K562 (cell line): Measurements from ENCODE around the gene PLIN5. TPM values are rescaled to one million over a fixed set of nuclear protein-coding genes. Genes with fewer than 3 reads are reported as not detected.

Experiments used
- ARID1B ChIP-seq: fragments of 450-650 bp; IDR thresholded peaks from 2 replicates; pipeline ENCODE4 v1.6.1; 2016; ENCODE audit warnings: antibody characterized with exemption, mild to moderate bottlenecking, inconsistent platforms
- BCOR ChIP-seq: fragments of 450-650 bp; IDR thresholded peaks from 2 replicates; pipeline ENCODE4 v1.6.1; 2016
- BHLHE40 ChIP-seq: IDR thresholded peaks from 2 replicates; pipeline ENCODE4 v1.6.1; 2011; ENCODE audit warnings: low read length, improper control_type of control experiment
- DACH1 ChIP-seq: fragments of 450-650 bp; IDR thresholded peaks from 2 replicates; pipeline ENCODE4 v1.6.1; 2018; ENCODE audit not compliant: partially characterized antibody
- ESRRB ChIP-seq: fragments of 250-450 bp; sonication (Bioruptor Pico); IDR thresholded peaks from 2 replicates; pipeline ENCODE4 v1.5.0; 2020; ENCODE audit warnings: mild to moderate bottlenecking, moderate library complexity, borderline replicate concordance
- HCFC1 ChIP-seq: IDR thresholded peaks from 2 replicates; pipeline ENCODE4 v1.6.1; 2012; ENCODE audit warnings: low read depth, low read length, improper control_type of control experiment
- HDAC1 ChIP-seq, 2 experiments: fragments of 450-650 bp; IDR thresholded peaks; 2 replicates each; pipeline ENCODE4 v1.6.1; 2016 to 2017; ENCODE audit warnings: inconsistent platforms in 1 of 2, mild to moderate bottlenecking in 1 of 2, moderate library complexity in 1 of 2
- KDM1A ChIP-seq, 2 experiments: fragments of 450-650 bp; IDR thresholded peaks; 2 replicates each; pipeline ENCODE4 v1.6.1; 2016; ENCODE audit warnings: mild to moderate bottlenecking in 2 of 2
- KLF1 ChIP-seq: fragments of 450-650 bp; IDR thresholded peaks from 2 replicates; pipeline ENCODE4 v1.6.1; 2016; ENCODE audit warnings: missing genetic modification characterization, missing compliant biosample characterization
- MAZ ChIP-seq, 2 experiments: fragments of 450-650 bp in 1 of 2; sonication (generic) in 1 of 2; formaldehyde crosslinking; IDR thresholded peaks in 1 of 2; conservative IDR thresholded peaks in 1 of 2; 2 replicates each; pipeline versions ENCODE4 v1.4.0 to v1.5.0; 2020; ENCODE audit warnings: mild to moderate bottlenecking in 1 of 2, missing genetic modification reagents in 1 of 2
- PTBP1 ChIP-seq: fragments of 200-400 bp; formaldehyde crosslinking; IDR thresholded peaks from 2 replicates; pipeline ENCODE4 v1.6.1; 2017; ENCODE audit warnings: low read depth, low read length
- RB1 ChIP-seq: fragments of 450-650 bp; IDR thresholded peaks from 2 replicates; pipeline ENCODE4 v1.6.1; 2017; ENCODE audit warnings: low read depth, mild to moderate bottlenecking
- RCOR1 ChIP-seq, 2 experiments: IDR thresholded peaks; 2 replicates each; pipeline ENCODE4 v1.6.1; 2012; ENCODE audit warnings: low read depth in 2 of 2, low read length in 2 of 2, borderline replicate concordance in 1 of 2, improper control_type of control experiment in 1 of 2
- SMC3 ChIP-seq: conservative IDR thresholded peaks from 2 replicates; pipeline ENCODE4 v1.6.1; 2011; ENCODE audit warnings: low read depth, low read length, improper control_type of control experiment; ENCODE audit not compliant: insufficient read depth
- SRSF1 ChIP-seq: fragments of 200-400 bp; formaldehyde crosslinking; IDR thresholded peaks from 2 replicates; pipeline ENCODE4 v1.6.1; 2017; ENCODE audit warnings: mild to moderate bottlenecking, low read depth, low read length, moderate library complexity
- SRSF3 ChIP-seq: fragments of 200-400 bp; formaldehyde crosslinking; IDR thresholded peaks from 2 replicates; pipeline ENCODE4 v1.6.1; 2016; ENCODE audit warnings: mild to moderate bottlenecking, low read length, moderate library complexity; ENCODE audit not compliant: insufficient read depth
- STAG1 ChIP-seq: sonication (generic); formaldehyde crosslinking; IDR thresholded peaks from 2 replicates; pipeline ENCODE4 v1.5.0; 2020; ENCODE audit warnings: missing genetic modification reagents, borderline replicate concordance
- TOE1 ChIP-seq, 2 experiments: fragments of 450-650 bp in 1 of 2; sonication (generic) in 1 of 2; formaldehyde crosslinking in 1 of 2; IDR thresholded peaks; 2 replicates each; pipeline versions ENCODE4 v1.7.1 to v1.8.0; 2016 to 2022; ENCODE audit warnings: borderline replicate concordance in 2 of 2, mild to moderate bottlenecking in 2 of 2, antibody characterized with exemption in 1 of 2, inconsistent platforms in 1 of 2, low read depth in 1 of 2, missing genetic modification reagents in 1 of 2, moderate library complexity in 1 of 2
- ZNF24 ChIP-seq: fragments of 450-650 bp; IDR thresholded peaks from 2 replicates; pipeline ENCODE4 v1.6.1; 2016
- polyA plus RNA-seq, 8 experiments: library from polyadenylated mRNA; depleted of rRNA in 4 of 8; stranded (reverse) in 5 of 8; unstranded in 3 of 8; fragments of >200 nt; fragmentation: Nextera tagmentation in 2 of 8; fragmentation: Illumina TruSeq in 1 of 8; extraction: Ambion mirVana in 2 of 8; extraction: Trizol in 1 of 8; gene quantifications; 2 replicates each; pipeline versions ENCODE4 v1.2.1 to v1.2.3, GENCODE V29; 2011 to 2014; ENCODE audit warnings: inconsistent platforms in 1 of 8, missing spikeins in 1 of 8
- total RNA-seq, 7 experiments: library from RNA; depleted of rRNA in 6 of 7; stranded (reverse); fragments of >200 nt in 6 of 7; fragmentation: Illumina TruSeq in 2 of 7; extraction: Trizol in 2 of 7; gene quantifications; 2 replicates each; pipeline versions ENCODE4 v1.2.1 to v1.2.3, GENCODE V29; 2011 to 2021; ENCODE audit warnings: low replicate concordance in 1 of 7
- TF ChIP-seq, protein P1 (sequence below): sonication (generic); formaldehyde crosslinking; IDR thresholded peaks from 2 replicates; pipeline ENCODE4 v1.8.1; 2023; ENCODE audit warnings: mild to moderate bottlenecking, missing genetic modification reagents
- TF ChIP-seq, protein P2 (sequence below): fragments of 250-450 bp; sonication (Bioruptor Pico); IDR thresholded peaks from 2 replicates; pipeline ENCODE4 v1.5.0; 2021; ENCODE audit warnings: mild to moderate bottlenecking, borderline replicate concordance
- TF ChIP-seq, protein P3 (sequence below), 2 experiments: IDR thresholded peaks; 2 replicates each; pipeline ENCODE4 v1.6.1; 2012; ENCODE audit warnings: improper control_type of control experiment in 2 of 2, low read depth in 2 of 2, low read length in 2 of 2, borderline replicate concordance in 1 of 2

The PLIN5 gene
- total and polyA plus RNA-seq, 9 of the 15 experiments (the other 6 are each of a cell fraction or from before 2014, with no cell fraction given): 0.04 to 1.3 (median 0.50) TPM

DNA sequence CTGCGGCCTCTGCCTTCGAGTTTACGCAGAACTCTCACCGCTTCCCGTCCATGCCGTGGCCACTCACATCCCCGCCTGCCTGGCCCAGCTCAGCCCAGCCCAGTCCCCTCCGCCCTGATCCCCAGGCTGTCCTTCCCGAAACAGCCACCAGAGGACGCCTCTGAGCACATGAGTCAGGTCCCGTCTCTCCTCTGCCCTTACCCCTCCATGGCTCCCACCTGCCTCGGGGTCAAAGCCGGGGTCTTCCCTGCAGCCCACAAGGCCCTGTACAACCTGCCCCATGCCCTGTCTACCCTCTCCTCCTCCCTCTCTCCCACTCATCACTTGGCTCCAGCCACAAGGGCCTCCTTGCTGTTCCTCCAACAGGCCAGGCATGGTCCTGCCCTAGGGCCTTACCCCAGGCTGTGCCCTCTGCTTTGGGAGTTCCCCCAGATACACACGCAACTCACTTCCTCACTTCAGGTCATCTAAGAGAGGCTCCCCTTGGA, 32.6 kb upstream of the PLIN5 start (continued):
- peak; percentile 65 for TF ChIP-seq DACH1
- peak; percentile 8; the same call in 1 of the 2 replicates for TF ChIP-seq STAG1
- peak; percentile 94 for TF ChIP-seq PTBP1
- TF ChIP-seq HCFC1: peak; percentile 29; the same call in 1 of the 2 replicates
- peak; percentile 91 for TF ChIP-seq SMC3
- peak; percentile 50; the same call in 1 of the 2 replicates for TF ChIP-seq RB1
- 0 out of 2 replicates have a peak, but pooled peaks have one; percentile 30 for TF ChIP-seq ZNF24
- TF ChIP-seq ESRRB (CRISPR knock-in tag): no peak
- no peak for TF ChIP-seq SRSF1
- TF ChIP-seq, protein P1, sequence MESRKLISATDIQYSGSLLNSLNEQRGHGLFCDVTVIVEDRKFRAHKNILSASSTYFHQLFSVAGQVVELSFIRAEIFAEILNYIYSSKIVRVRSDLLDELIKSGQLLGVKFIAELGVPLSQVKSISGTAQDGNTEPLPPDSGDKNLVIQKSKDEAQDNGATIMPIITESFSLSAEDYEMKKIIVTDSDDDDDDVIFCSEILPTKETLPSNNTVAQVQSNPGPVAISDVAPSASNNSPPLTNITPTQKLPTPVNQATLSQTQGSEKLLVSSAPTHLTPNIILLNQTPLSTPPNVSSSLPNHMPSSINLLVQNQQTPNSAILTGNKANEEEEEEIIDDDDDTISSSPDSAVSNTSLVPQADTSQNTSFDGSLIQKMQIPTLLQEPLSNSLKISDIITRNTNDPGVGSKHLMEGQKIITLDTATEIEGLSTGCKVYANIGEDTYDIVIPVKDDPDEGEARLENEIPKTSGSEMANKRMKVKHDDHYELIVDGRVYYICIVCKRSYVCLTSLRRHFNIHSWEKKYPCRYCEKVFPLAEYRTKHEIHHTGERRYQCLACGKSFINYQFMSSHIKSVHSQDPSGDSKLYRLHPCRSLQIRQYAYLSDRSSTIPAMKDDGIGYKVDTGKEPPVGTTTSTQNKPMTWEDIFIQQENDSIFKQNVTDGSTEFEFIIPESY (CRISPR knock-in tag): peak; percentile 62; the same call in 1 of the 2 replicates
- peak; percentile 40; the same call in 1 of the 2 replicates for TF ChIP-seq BHLHE40
- TF ChIP-seq HDAC1 (IDR thresholded peaks at IDR 0.05): peak; percentile 23 to 63; a peak in 3 of 4 replicates
- TF ChIP-seq KDM1A (IDR thresholded peaks at IDR 0.05): peak; percentile 86 to 97
- peak; percentile 99 for TF ChIP-seq BCOR
- TF ChIP-seq, protein P2, sequence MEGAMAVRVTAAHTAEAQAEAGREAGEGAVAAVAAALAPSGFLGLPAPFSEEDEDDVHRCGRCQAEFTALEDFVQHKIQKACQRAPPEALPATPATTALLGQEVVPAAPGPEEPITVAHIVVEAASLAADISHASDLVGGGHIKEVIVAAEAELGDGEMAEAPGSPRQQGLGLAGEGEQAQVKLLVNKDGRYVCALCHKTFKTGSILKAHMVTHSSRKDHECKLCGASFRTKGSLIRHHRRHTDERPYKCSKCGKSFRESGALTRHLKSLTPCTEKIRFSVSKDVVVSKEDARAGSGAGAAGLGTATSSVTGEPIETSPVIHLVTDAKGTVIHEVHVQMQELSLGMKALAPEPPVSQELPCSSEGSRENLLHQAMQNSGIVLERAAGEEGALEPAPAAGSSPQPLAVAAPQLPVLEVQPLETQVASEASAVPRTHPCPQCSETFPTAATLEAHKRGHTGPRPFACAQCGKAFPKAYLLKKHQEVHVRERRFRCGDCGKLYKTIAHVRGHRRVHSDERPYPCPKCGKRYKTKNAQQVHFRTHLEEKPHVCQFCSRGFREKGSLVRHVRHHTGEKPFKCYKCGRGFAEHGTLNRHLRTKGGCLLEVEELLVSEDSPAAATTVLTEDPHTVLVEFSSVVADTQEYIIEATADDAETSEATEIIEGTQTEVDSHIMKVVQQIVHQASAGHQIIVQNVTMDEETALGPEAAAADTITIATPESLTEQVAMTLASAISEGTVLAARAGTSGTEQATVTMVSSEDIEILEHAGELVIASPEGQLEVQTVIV (CRISPR knock-in tag): no peak
- no peak for TF ChIP-seq SRSF3
- peak in 1 of 2 experiments; percentile 95; a peak in 2 of 4 replicates for TF ChIP-seq RCOR1 (IDR thresholded peaks at IDR 0.05; ENCODE audit: borderline replicate concordance in 1 of 2, low read depth in 2 of 2, low read length in 2 of 2)
- TF ChIP-seq ARID1B: peak; percentile 35; the same call in 1 of the 2 replicates
- no peak for TF ChIP-seq KLF1
- TF ChIP-seq, protein P3, sequence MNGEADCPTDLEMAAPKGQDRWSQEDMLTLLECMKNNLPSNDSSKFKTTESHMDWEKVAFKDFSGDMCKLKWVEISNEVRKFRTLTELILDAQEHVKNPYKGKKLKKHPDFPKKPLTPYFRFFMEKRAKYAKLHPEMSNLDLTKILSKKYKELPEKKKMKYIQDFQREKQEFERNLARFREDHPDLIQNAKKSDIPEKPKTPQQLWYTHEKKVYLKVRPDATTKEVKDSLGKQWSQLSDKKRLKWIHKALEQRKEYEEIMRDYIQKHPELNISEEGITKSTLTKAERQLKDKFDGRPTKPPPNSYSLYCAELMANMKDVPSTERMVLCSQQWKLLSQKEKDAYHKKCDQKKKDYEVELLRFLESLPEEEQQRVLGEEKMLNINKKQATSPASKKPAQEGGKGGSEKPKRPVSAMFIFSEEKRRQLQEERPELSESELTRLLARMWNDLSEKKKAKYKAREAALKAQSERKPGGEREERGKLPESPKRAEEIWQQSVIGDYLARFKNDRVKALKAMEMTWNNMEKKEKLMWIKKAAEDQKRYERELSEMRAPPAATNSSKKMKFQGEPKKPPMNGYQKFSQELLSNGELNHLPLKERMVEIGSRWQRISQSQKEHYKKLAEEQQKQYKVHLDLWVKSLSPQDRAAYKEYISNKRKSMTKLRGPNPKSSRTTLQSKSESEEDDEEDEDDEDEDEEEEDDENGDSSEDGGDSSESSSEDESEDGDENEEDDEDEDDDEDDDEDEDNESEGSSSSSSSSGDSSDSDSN (IDR thresholded peaks at IDR 0.05; ENCODE audit: borderline replicate concordance in 1 of 2, low read depth in 2 of 2, low read length in 2 of 2): peak in 1 of 2 experiments; percentile 18; a peak in 1 of 4 replicates
- peak; percentile 54 for TF ChIP-seq TOE1 (IDR thresholded peaks at IDR 0.05; ENCODE audit: borderline replicate concordance)
- TF ChIP-seq TOE1 (CRISPR knock-in tag; IDR thresholded peaks at IDR 0.05; ENCODE audit: borderline replicate concordance, low read depth): no peak
- TF ChIP-seq MAZ (CRISPR knock-in tag; conservative IDR thresholded peaks at IDR 0.05 in 1 of 2, IDR thresholded peaks at IDR 0.05 in 1 of 2): peak in 1 of 2 experiments; percentile 68; a peak in 1 of 4 replicates
